Fibroblast of skin of right biceps (primary cell): Measurements from ENCODE around the gene ABHD3.
"Not testable (repeated sequence)": the region's sequence is repeated elsewhere in the genome, so short reads cannot be mapped to it uniquely, and the experiment has no call there.

ENCODE experiments used
- DNase-seq: peaks from one replicate; pipeline ENCODE4 v3.0.0-alpha.2; 2013

ABHD3 gene

DNA sequence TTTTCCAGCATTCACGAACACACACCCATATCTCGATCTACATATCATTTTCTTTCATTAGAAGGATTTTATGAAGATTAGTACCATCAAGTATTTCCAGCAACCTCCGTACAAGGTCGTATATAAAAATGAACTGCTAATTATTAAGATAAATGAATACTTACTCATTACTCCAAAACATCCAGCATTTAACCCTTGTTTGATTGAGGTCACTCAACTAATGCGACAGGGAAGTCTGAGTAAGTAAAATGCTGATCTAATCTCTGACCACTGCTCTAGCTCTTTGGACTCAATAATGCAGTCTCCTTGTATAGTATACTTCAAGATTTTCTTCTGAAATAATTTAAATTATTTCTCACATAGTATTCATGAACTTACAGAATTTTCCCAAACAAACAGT, 2.0 kb downstream of the ABHD3 start:
- no peak for DNase-seq

DNA sequence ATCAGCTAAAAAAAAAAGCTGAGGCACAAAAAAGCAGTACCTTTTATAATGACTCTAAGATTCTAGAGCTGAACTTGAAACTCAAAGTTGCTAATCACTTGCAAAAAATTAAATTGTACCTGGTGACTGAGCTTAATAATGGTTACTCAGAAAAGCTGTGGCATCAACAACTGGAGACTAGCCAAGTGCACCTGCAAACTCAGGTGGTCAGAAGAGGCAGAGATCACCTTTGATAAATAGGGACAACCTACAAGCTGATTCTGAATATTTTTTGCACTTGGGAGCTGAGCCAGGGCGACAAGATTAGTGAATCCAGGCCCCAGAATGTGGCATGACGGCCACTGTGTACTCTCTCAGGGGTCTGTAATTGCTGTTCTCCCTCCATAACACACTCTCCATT, 3.0 kb downstream of the ABHD3 start:
- no peak for DNase-seq

DNA sequence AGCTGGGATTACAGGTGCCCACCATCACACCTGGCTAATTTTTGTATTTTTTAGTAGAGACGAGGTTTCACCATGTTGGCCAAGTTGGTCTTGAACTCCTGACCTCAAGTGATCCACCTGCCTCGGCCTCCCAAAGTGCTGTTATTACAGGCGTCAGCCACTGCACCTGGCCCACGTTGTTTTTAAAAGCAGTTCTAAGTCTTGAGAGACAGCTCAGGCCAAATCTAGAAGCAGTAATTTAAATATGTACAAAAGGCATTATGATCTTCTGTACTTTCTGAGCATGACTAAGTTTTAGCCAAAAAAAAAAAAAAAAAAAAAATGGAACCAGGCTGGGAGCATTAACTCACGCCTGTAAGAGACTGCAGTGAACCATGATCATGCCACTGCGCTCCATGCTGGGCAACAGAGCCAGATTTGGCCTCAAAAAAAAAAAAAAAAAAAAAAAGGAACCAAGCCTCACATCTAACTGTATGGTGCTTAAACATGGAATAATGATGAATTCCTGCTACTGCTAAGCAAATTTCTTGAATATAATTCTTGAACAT, 4.0 kb downstream of the ABHD3 start:
- DNase-seq: no peak

DNA sequence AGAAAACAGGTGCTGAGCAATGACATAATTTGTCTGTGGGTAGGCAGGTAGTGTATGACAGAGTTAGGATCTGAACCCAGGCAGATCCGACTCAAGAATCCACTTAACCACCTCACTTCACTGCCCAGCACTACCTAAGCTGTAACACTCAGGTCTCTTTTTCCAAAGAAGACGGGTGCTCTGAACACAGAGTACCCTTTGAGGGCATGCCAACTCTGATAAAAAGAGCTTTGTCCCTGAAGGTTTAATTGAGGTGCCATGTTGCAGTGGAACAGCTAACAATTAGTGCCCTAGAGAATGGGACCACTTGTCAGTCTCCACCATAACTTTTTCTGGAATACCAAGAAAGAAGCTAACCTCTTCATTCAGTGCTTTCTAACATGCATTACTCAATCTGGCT, 11.3 kb downstream of the ABHD3 start:
- DNase-seq: no peak

GRCh38 chr18:21689736-21690135, 14.8 kb downstream of the ABHD3 start:
- DNase-seq: no peak

GRCh38 chr18:21686282-21687105, 18.1 kb downstream of the ABHD3 start:
- no peak for DNase-seq

DNA sequence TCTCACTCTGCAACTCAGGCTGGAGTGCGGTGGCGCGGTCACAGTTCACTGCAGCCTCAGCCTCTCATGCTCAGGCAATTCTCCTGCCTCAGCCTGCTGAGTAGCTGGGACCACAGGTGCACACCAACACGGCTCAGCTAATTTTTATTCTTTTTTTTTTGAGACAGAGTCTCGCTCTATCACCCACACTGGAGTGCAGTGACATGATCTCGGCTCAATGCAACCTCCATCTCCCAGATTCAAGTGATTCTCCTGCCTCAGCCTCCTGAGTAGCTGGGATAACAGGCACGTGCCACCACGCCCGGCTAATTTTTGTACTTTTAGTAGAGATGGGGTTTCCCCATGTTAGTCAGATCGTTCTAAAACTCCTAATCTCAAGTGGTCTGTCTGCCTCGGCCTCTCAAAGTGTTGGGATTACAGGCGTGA, 19.0 kb downstream of the ABHD3 start:
- not testable (repeated sequence) for DNase-seq

DNA sequence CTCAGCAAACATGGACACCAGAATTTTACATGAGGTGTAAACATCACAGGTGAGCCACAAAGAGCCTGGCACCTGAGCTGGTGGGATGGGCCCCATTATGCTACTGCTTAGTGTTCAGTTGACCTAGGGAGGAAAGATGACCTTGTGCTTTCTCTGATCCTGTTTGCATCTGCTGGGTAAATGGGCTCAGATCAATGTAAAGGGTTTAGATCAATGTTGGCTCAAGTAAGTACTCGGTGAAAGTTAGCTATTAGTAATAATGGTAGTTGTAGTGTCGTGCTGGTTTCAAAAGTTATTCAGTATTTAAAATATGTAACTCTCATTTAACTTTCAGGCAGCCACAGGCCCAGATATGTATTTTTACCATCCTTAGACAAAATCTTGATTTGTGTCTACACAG, 19.8 kb downstream of the ABHD3 start:
- no peak for DNase-seq

- DNase-seq: peak; percentile 31
These were observed 22.1 kb downstream of the ABHD3 start for GRCh38 chr18:21682371-21683051.

- no peak for DNase-seq
These were observed 24.4 kb downstream of the ABHD3 start for GRCh38 chr18:21680161-21680560.

DNA sequence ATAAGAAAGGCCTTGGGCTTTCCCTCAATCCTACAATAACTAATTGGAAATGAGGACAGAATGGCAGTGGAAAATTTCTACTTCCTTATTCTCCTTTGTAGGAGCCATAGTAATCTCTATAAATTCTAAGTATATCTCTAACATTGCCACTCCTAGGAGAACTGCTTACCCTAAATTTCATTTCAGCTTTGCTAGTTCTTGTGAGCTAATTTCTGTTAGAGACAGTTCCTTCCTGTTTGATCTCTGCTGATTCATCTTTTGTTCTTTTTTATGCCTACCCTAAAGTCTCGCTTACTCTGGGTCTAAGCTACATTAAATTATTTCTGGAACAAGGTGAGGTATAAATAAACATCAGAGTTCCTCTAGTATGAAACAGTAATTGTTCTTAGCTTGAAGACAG, 25.7 kb downstream of the ABHD3 start:
- no peak for DNase-seq

DNA sequence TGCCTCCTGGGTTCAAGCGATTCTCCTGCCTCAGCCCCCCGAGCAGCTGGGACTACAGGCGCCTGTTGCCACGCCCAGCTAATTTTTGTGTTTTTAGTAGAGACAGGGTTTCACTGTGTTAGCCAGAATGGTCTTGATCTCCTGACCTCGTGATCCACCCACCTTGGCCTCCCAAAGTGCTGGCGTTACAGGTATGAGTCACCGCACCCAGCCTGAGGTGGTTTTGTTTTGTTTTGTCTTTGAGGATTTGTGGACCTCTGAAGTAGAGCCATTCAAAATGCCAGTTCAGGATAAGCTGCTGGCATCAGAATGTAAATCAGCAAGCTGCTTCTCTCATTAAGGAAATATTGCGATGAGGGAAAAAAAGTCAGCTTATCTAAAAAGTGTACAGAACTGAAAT, 29.2 kb downstream of the ABHD3 start:
- not testable (repeated sequence) for DNase-seq

DNA sequence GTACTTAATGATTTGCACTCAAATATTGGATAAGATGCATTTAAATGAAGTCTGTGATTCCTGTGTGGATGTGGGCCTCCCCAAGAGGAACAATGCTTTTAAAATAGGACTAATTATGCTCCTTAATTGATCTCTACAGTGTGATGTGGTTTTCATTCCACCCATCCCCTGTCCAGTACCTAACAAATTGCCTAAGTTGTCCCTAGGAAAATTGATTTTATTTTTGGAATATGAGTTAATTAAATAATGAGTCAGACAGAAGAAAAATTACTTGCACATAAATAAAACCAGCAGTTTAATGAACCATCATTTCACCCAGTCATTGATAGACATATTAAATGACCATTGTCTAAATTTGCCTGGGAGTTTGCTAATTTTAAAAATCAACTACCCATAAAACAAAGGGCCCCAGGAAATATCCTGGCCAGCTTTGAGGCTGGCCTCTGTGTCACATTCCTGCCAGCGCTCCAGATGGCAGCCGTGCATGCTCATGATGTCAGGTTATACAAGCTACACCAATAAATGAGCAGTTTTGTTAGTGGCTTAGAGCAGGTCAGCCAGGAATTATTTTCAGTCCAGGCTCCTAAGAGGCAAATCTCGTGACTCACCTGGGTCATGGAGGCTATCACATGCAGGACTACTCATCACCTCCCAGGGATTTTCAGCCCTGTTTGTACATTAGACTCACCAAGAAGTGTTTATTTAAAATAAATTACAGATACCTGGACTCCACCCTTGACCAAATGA, 31.9 kb downstream of the ABHD3 start:
- peak; percentile 14 for DNase-seq

DNA sequence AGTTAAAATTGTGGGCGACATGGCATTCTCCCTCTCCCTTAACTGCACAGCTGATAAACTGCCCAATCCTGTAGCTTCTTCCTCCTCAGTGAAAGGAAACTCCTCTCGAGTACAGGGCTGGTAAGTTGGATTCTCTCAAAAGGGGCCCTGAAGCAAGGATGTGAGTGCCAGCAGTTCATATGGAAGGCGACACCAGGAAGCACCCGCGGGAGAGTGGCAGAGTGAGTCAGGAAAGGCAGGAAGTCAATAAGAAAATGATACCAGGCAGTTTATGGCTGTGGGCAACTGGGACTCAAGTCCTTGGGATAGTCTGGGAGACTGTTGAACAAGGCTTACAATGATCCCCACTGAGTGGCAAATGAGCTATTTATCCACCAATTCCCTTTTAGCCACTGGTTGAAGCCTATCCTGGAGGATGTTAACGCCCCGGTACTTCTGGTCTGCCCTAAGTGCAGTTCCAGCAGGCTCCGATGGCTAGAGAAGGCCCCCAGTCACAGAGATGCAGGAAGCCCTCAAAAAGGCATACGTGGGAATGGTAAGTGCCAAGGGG, 34.8 kb downstream of the ABHD3 start:
- DNase-seq: no peak

- DNase-seq: no peak
These were observed 40.5 kb downstream of the ABHD3 start for GRCh38 chr18:21664069-21664468.

DNA sequence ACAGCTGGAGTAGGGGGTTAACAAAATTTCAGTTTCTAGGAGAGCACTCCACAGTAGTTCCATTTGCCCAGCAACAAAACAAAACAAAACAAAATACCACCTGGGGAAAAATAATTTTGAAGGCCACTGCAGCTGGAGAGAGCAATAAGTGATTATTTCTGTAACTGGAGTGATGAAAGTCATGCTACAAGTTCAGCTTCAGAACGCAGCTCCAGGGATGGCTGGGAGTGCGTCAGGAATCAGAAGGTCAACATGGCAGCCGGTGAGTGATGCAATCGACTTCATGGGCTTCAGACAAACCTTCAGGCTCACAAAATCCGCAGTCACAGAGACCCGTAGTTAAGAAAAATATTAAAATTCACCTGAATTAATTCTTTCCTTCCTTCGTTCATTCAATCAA, 41.0 kb downstream of the ABHD3 start:
- no peak for DNase-seq

DNA sequence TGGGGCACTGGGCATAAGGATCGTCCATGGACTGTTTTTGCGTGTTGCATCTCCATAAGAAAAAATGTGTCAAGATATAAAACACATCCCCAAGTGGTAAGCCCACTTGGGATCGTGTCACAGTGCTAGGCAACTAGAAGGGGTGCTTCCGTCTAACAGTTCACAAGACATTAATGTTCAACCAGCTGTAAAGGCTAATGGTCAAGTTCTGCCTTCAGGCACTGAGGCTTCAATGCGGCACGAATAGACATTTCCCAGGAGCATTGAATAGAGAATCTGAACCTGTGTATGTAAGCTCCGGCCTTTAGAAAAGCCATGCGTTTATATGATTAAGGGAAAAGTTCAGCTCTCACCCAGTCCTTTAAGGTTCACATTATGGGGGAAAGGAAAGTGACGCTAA, 42.0 kb downstream of the ABHD3 start:
- DNase-seq: no peak

DNA sequence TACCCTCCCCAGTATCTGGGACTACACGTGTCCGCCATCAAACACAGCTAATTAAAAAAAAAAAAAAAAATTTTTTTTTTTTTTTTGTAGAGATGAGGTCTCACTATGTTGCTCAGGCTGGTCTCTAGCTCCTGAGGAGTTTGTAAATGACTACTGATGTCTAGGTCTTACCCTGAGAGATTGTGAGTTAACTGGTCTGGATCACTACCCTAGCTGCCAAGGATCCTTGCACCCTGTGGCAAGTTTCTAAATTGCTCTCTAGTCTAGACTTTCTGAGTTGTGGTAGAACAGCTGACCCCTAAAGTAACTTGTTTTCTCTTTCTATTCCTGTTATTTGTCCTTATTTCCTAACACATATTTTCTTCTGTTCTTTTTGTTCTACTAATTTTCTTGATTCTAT, 44.5 kb downstream of the ABHD3 start:
- no peak for DNase-seq

GRCh38 chr18:21656402-21656801, 48.2 kb downstream of the ABHD3 start:
- DNase-seq: peak; percentile 13

DNA sequence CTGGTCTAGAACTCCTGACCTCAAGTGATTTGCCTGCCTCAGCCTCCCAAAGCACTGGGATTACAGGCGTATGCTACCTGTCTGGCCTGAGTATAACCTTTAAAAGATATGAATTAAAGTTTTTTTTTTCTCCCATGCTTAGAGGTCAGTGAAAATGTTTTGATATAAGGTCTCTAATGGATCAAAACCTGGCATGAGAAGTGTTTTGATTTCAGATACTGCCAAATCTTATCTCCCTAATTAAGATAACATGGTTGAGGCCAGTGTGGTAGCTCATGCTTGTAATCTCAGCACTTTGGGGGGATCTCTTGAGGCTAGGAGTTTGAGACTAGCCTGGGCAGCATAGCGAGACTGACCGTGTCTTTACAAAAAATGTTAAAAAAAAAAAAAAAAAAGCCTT, 51.2 kb downstream of the ABHD3 start:
- no peak for DNase-seq

- DNase-seq: no peak
These were observed 52.5 kb downstream of the ABHD3 start for GRCh38 chr18:21652073-21652472.

GRCh38 chr18:21650311-21650710, 54.3 kb downstream of the ABHD3 start:
- DNase-seq: no peak

GRCh38 chr18:21640375-21640774, 64.2 kb downstream of the ABHD3 start:
- DNase-seq: not testable (repeated sequence)
